K562 (cell line): ENCODE measurements around the gene HDAC7. TPM values are rescaled to one million over a fixed set of nuclear protein-coding genes. Genes with fewer than 3 reads are reported as not detected.

Source experiments
- AFF1 ChIP-seq, 2 experiments: fragments of 450-650 bp; IDR thresholded peaks; 2 replicates each; pipeline ENCODE4 v1.6.1; 2018; ENCODE audit warnings: mild to moderate bottlenecking in 2 of 2, low read depth in 1 of 2; ENCODE audit not compliant: partially characterized antibody in 2 of 2
- BDP1 ChIP-seq: IDR thresholded peaks from 3 replicates; pipeline ENCODE4 v1.6.1; 2011; ENCODE audit not compliant: insufficient read length, insufficient read depth
- CHAMP1 ChIP-seq: fragments of 450-650 bp; IDR thresholded peaks from 2 replicates; pipeline ENCODE4 v1.6.1; 2016; ENCODE audit warnings: mild to moderate bottlenecking
- CHD1 ChIP-seq: fragments of 200-600 bp; sonication (generic); IDR thresholded peaks from one replicate; pipeline ENCODE4 v1.6.1; 2012; ENCODE audit warnings: mild to moderate bottlenecking, moderate library complexity, low read length, inconsistent platforms
- E2F3 ChIP-seq: fragments of 250-450 bp; sonication (Bioruptor Pico); IDR thresholded peaks from 2 replicates; pipeline ENCODE4 v1.4.0; 2020; ENCODE audit warnings: mild to moderate bottlenecking
- HNRNPK ChIP-seq: fragments of 200-400 bp; formaldehyde crosslinking; IDR thresholded peaks from one replicate; pipeline ENCODE4 v1.6.1; 2018; ENCODE audit warnings: mild to moderate bottlenecking, low read depth, low read length; ENCODE audit not compliant: poor library complexity, severe bottlenecking
- HNRNPL ChIP-seq: fragments of 200-400 bp; formaldehyde crosslinking; IDR thresholded peaks from 2 replicates; pipeline ENCODE4 v1.6.1; 2017; ENCODE audit warnings: low read depth, mild to moderate bottlenecking, low read length
- JUND ChIP-seq, 2 experiments: IDR thresholded peaks; 2 replicates in 1 of 2; 3 replicates in 1 of 2; pipeline ENCODE4 v1.6.1; 2011; ENCODE audit warnings: borderline replicate concordance in 2 of 2, low read depth in 2 of 2, low read length in 2 of 2, improper control_type of control experiment in 1 of 2, missing biosample characterization in 1 of 2, missing genetic modification characterization in 1 of 2, missing genetic modification reagents in 1 of 2
- MAZ ChIP-seq, 2 experiments: fragments of 450-650 bp in 1 of 2; sonication (generic) in 1 of 2; formaldehyde crosslinking; IDR thresholded peaks in 1 of 2; conservative IDR thresholded peaks in 1 of 2; 2 replicates each; pipeline versions ENCODE4 v1.4.0 to v1.5.0; 2020; ENCODE audit warnings: mild to moderate bottlenecking in 1 of 2, missing genetic modification reagents in 1 of 2
- MXI1 ChIP-seq: IDR thresholded peaks from 2 replicates; pipeline ENCODE4 v1.6.1; 2011; ENCODE audit warnings: low read depth, mild to moderate bottlenecking, improper control_type of control experiment, low read length
- OTX1 ChIP-seq: fragments of 450-650 bp; formaldehyde crosslinking; IDR thresholded peaks from 2 replicates; pipeline ENCODE4 v1.4.0; 2022; ENCODE audit warnings: mild to moderate bottlenecking
- PTBP1 ChIP-seq: fragments of 200-400 bp; formaldehyde crosslinking; IDR thresholded peaks from 2 replicates; pipeline ENCODE4 v1.6.1; 2017; ENCODE audit warnings: low read depth, low read length
- SMAD4 ChIP-seq: fragments of 250-450 bp; sonication (Bioruptor Pico); conservative IDR thresholded peaks from 2 replicates; pipeline ENCODE4 v1.8.0; 2021; ENCODE audit warnings: inconsistent platforms, mild to moderate bottlenecking, moderate library complexity
- SOX6 ChIP-seq: fragments of 450-650 bp; IDR thresholded peaks from 2 replicates; pipeline ENCODE4 v1.6.1; 2014; ENCODE audit warnings: mild to moderate bottlenecking
- ZFP30 ChIP-seq: fragments of 250-450 bp; sonication (Bioruptor Pico); IDR thresholded peaks from 2 replicates; pipeline ENCODE4 v1.8.0; 2022; ENCODE audit warnings: moderate library complexity, mild to moderate bottlenecking, inconsistent platforms, borderline replicate concordance
- polyA plus RNA-seq, 8 experiments: library from polyadenylated mRNA; depleted of rRNA in 4 of 8; stranded (reverse) in 5 of 8; unstranded in 3 of 8; fragments of >200 nt; fragmentation: Nextera tagmentation in 2 of 8; fragmentation: Illumina TruSeq in 1 of 8; extraction: Ambion mirVana in 2 of 8; extraction: Trizol in 1 of 8; gene quantifications; 2 replicates each; pipeline versions ENCODE4 v1.2.1 to v1.2.3, GENCODE V29; 2011 to 2014; ENCODE audit warnings: inconsistent platforms in 1 of 8, missing spikeins in 1 of 8
- total RNA-seq, 7 experiments: library from RNA; depleted of rRNA in 6 of 7; stranded (reverse); fragments of >200 nt in 6 of 7; fragmentation: Illumina TruSeq in 2 of 7; extraction: Trizol in 2 of 7; gene quantifications; 2 replicates each; pipeline versions ENCODE4 v1.2.1 to v1.2.3, GENCODE V29; 2011 to 2021; ENCODE audit warnings: low replicate concordance in 1 of 7
- TF ChIP-seq, protein P1 (sequence below): fragments of 200-800 bp; sonication (Bioruptor generic); IDR thresholded peaks from 2 replicates; pipeline ENCODE4 v1.6.1; 2017; ENCODE audit warnings: missing genetic modification characterization, missing compliant biosample characterization

Gene HDAC7
- total and polyA plus RNA-seq, 9 of the 15 experiments (the other 6 are each of a cell fraction or from before 2014, with no cell fraction given) = 2.5 to 129 (median 31.1) TPM

GRCh38 chr12:47850153-47851084 is 30.7 kb upstream of the HDAC7 start (continued):
- TF ChIP-seq ZFP30 (CRISPR knock-in tag) = no peak
- no peak for TF ChIP-seq AFF1 (IDR thresholded peaks at IDR 0.05; ENCODE audit: low read depth in 1 of 2, partially characterized antibody in 2 of 2)
- TF ChIP-seq, protein P1, sequence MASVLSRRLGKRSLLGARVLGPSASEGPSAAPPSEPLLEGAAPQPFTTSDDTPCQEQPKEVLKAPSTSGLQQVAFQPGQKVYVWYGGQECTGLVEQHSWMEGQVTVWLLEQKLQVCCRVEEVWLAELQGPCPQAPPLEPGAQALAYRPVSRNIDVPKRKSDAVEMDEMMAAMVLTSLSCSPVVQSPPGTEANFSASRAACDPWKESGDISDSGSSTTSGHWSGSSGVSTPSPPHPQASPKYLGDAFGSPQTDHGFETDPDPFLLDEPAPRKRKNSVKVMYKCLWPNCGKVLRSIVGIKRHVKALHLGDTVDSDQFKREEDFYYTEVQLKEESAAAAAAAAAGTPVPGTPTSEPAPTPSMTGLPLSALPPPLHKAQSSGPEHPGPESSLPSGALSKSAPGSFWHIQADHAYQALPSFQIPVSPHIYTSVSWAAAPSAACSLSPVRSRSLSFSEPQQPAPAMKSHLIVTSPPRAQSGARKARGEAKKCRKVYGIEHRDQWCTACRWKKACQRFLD = no peak
- peak; percentile 30; the same call in 1 of the 2 replicates for TF ChIP-seq SMAD4 (CRISPR knock-in tag)
- TF ChIP-seq BDP1 = no peak
- peak in 1 of 2 experiments; percentile 36; a peak in 2 of 4 replicates for TF ChIP-seq MAZ (CRISPR knock-in tag; conservative IDR thresholded peaks at IDR 0.05 in 1 of 2, IDR thresholded peaks at IDR 0.05 in 1 of 2)
- no peak for TF ChIP-seq CHAMP1
- no peak for TF ChIP-seq OTX1 (CRISPR knock-in tag)
- no peak for TF ChIP-seq HNRNPL
- peak; percentile 93 for TF ChIP-seq SOX6
- no peak for TF ChIP-seq CHD1
- no peak for TF ChIP-seq MXI1
- no peak for TF ChIP-seq PTBP1
- TF ChIP-seq E2F3 (CRISPR knock-in tag) = no peak
- peak; percentile 58; the same call in 1 of the 2 replicates for TF ChIP-seq JUND (IDR thresholded peaks at IDR 0.05; ENCODE audit: borderline replicate concordance, low read depth, low read length)
- no peak; the same call in 2 of the 3 replicates for TF ChIP-seq JUND (tag; IDR thresholded peaks at IDR 0.05; ENCODE audit: borderline replicate concordance, low read depth, low read length)
- TF ChIP-seq HNRNPK = no peak
